Spinal cord (tissue), 10 donors: Measurements from ENCODE around the gene LIN37. TPM values are rescaled to one million over a fixed set of nuclear protein-coding genes. Genes with fewer than 3 reads are reported as not detected.

Experiments used
- DNase-seq, 6 donors: peaks; one replicate each; pipeline versions ENCODE4 v3.0.0 to v3.0.0-alpha.2; 2013 to 2015; ENCODE audit warnings: low spot score in 6 of 6, low read depth in 4 of 6
- H3K27ac ChIP-seq: one replicate; pipeline ENCODE4 v1.5.1; 2013; ENCODE audit warnings: low read depth, low read length, control low read depth
- H3K27me3 ChIP-seq: one replicate; pipeline ENCODE4 v1.6.1; 2013; ENCODE audit warnings: low read length; ENCODE audit not compliant: control insufficient read depth, insufficient read depth
- H3K36me3 ChIP-seq: one replicate; pipeline ENCODE4 v1.6.1; 2013; ENCODE audit warnings: low read length; ENCODE audit not compliant: control insufficient read depth, insufficient read depth
- H3K4me1 ChIP-seq: one replicate; pipeline ENCODE4 v1.6.1; 2013; ENCODE audit warnings: low read length; ENCODE audit not compliant: control insufficient read depth, insufficient read depth
- H3K4me3 ChIP-seq: one replicate; pipeline ENCODE4 v1.5.1; 2013; ENCODE audit warnings: low read depth, low read length, control low read depth
- H3K9me3 ChIP-seq: one replicate; pipeline ENCODE4 v1.6.1; 2013; ENCODE audit warnings: low read length; ENCODE audit not compliant: control insufficient read depth, insufficient read depth
- WGBS: methylation state at CpG from one replicate; pipeline ENCODE4 v1.1.5; 2013; ENCODE audit warnings: missing lambda C conversion rate; ENCODE audit not compliant: insufficient coverage; 5-methylcytosine and 5-hydroxymethylcytosine counted together
- polyA plus RNA-seq, 2 donors: library from polyadenylated mRNA; unstranded; fragments of 120-200 nt; gene quantifications; one replicate each; pipeline ENCODE4 v1.2.1, GENCODE V29; 2013; ENCODE audit not compliant: insufficient read length in 2 of 2
- total RNA-seq, 2 donors: library from RNA; depleted of rRNA in 1 of 2; stranded (reverse); fragments of 120-200 nt in 1 of 2; fragments of >200 nt in 1 of 2; gene quantifications; one replicate each; pipeline versions ENCODE4 v1.2.3 to v1.2.4, GENCODE V29; 2013 to 2014
- donor health status: healthy.

Gene LIN37
- total and polyA plus RNA-seq, 4 donors = 5.1 to 18.3 (median 16.7) TPM

GRCh38 chr19:35742121-35742724 is 6.2 kb upstream of the LIN37 start, which contains the start of gene IGFLR1:
TSS of gene IGFLR1 (minus strand) at chr19:35742452. CDS start at chr19:35741180, 1,272 bp downstream.
- Histone ChIP-seq H3K27ac (no peak within 1 kb of the TSS), H3K27me3 (no peaks in the 10 kb centered on the region), H3K36me3 (peaks cover 47% of the 10 kb centered on the region), H3K4me1 (peaks cover 51% of the 10 kb centered on the region), H3K4me3 (no peak within 1 kb of the TSS), H3K9me3 (no peaks in the 10 kb centered on the region)
- DNase-seq = no peak
- 86% methylated on average over 8 of the region's 9 CpGs for WGBS

- Histone ChIP-seq H3K36me3 (peaks cover 34% of the 10 kb centered on the region), H3K27ac (peak overlapping the region; percentile 100), H3K27me3 (no peaks in the 10 kb centered on the region), H3K4me3 (no peak overlapping the region), H3K4me1 (peaks cover 60% of the 10 kb centered on the region), H3K9me3 (no peaks in the 10 kb centered on the region)
- 88% methylated on average over 17 of the region's 19 CpGs for WGBS
- DNase-seq = no peak
These were observed 4.5 kb upstream of the LIN37 start for GRCh38 chr19:35743640-35744429.

GRCh38 chr19:35744430-35745327 is 3.7 kb upstream of the LIN37 start:
- WGBS = under 1% methylated on average over 35 of the region's 41 CpGs
- peaks cover 64% of the 10 kb centered on the region for H3K4me1 ChIP-seq

GRCh38 chr19:35745328-35746086 is 2.9 kb upstream of the LIN37 start, which contains the start of the genes PSENEN and U2AF1L4:
TSS of gene PSENEN (plus strand) at chr19:35745651. CDS start at chr19:35745931, 280 bp downstream.
TSS of gene U2AF1L4 (minus strand) at chr19:35745418. CDS start at chr19:35745391, 27 bp downstream.
- under 1% methylated on average over 31 of the region's 40 CpGs for WGBS
- Histone ChIP-seq H3K27ac (peak within 1 kb of the TSS; percentile 100), H3K9me3 (no peaks in the 10 kb centered on the region), H3K4me1 (peaks cover 60% of the 10 kb centered on the region), H3K36me3 (peaks cover 29% of the 10 kb centered on the region), H3K4me3 (peak within 1 kb of the TSS; percentile 94), H3K27me3 (no peaks in the 10 kb centered on the region)
- peak; percentile 97 to 100 (median 99) for DNase-seq

More at GRCh38 chr19:35744430-35745327, 3.7 kb upstream of the LIN37 start:
- H3K36me3 ChIP-seq = peaks cover 26% of the 10 kb centered on the region
- H3K4me3 ChIP-seq = peak overlapping the region; percentile 94
- peak; percentile 82 to 99 (median 94) for DNase-seq
- no peaks in the 10 kb centered on the region for H3K27me3 ChIP-seq
- no peaks in the 10 kb centered on the region for H3K9me3 ChIP-seq
- H3K27ac ChIP-seq = peak overlapping the region; percentile 100

GRCh38 chr19:35746087-35746462 is 2.3 kb upstream of the LIN37 start:
- H3K9me3 ChIP-seq = no peaks in the 10 kb centered on the region
- peaks cover 32% of the 10 kb centered on the region for H3K36me3 ChIP-seq
- H3K4me1 ChIP-seq = peaks cover 54% of the 10 kb centered on the region
- no peak for DNase-seq
- H3K27me3 ChIP-seq = no peaks in the 10 kb centered on the region
- WGBS = 5% methylated on average over 3 of the region's 4 CpGs
- peak overlapping the region; percentile 86 for H3K27ac ChIP-seq
- H3K4me3 ChIP-seq = peak overlapping the region; percentile 94

- no peak for DNase-seq
- H3K27ac ChIP-seq = no peak overlapping the region
- WGBS = 91% methylated on average over 4 of the region's 5 CpGs
- H3K27me3 ChIP-seq = no peaks in the 10 kb centered on the region
- H3K9me3 ChIP-seq = no peaks in the 10 kb centered on the region
- H3K4me3 ChIP-seq = no peak overlapping the region
- peaks cover 49% of the 10 kb centered on the region for H3K4me1 ChIP-seq
- peaks cover 34% of the 10 kb centered on the region for H3K36me3 ChIP-seq
These were observed 1.8 kb upstream of the LIN37 start for GRCh38 chr19:35746531-35746930.

- peaks cover 49% of the 10 kb centered on the region for H3K36me3 ChIP-seq
- DNase-seq = no peak
- no peak overlapping the region for H3K27ac ChIP-seq
- WGBS = 92% methylated on average over 5 of the region's 5 CpGs
- H3K27me3 ChIP-seq = no peaks in the 10 kb centered on the region
- no peaks in the 10 kb centered on the region for H3K9me3 ChIP-seq
- peaks cover 35% of the 10 kb centered on the region for H3K4me1 ChIP-seq
- no peak overlapping the region for H3K4me3 ChIP-seq
These were observed 1.8 kb downstream of the LIN37 start for GRCh38 chr19:35750167-35750566.

GRCh38 chr19:35751839-35752745 is 3.7 kb downstream of the LIN37 start:
- no peaks in the 10 kb centered on the region for H3K27me3 ChIP-seq
- no peak for DNase-seq
- no peaks in the 10 kb centered on the region for H3K9me3 ChIP-seq
- WGBS = 97% methylated on average over 11 of the region's 14 CpGs
- H3K4me1 ChIP-seq = peaks cover 40% of the 10 kb centered on the region
- no peak overlapping the region for H3K27ac ChIP-seq
- H3K36me3 ChIP-seq = peaks cover 60% of the 10 kb centered on the region
- H3K4me3 ChIP-seq = no peak overlapping the region
